HG03159 (cell line): ENCODE data around the gene CCT8L2.
"Not testable (repeated sequence)": the region's sequence is repeated elsewhere in the genome, so short reads cannot be mapped to it uniquely, and the experiment has no call there.

Experiments used
- ATAC-seq: cut with Tn5 transposase; IDR thresholded peaks from one replicate; pipeline ENCODE4 v1.9.1; 2021; ENCODE audit warnings: mild to moderate bottlenecking, moderate library complexity; ENCODE audit not compliant: unreplicated experiment

The CCT8L2 gene

DNA sequence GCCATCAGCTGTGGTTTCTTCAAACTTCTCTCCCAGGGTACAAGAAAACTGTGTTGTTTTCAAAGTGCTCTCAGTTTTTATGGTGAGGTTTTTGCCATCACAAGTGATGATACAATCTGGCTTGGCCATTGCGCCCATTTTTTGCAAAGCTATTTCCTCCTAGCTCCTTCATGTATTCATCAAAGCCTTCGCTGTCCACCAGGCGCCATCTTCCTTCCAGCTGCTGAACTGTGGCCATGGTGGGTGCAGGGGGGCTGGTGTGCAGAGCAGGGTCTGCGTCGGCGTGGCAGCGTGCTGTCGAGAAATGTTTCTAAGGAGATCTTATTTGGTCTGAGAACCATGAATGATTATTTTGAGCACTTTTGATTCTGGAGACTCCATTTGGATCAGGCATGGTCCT is 2.6 kb upstream of the CCT8L2 start:
- not testable (repeated sequence) for ATAC-seq

DNA sequence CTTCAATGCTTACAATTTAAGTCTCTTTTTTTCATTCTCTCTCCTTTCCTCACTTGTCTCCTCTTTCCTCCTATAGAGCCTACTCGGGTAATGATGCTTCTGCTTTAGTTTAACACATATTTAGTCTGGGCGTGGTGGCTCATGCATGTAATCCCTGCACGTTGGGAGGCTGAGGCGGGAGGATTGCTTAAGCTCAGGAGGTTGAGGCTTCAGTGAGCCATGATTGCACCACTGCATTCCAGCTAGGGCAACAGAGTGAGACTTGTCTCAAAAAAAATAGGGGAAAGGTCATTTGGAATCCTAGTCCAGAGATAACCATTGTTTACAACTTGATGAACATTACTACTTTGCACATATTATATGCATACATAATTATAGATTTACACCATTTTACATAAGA is 1.4 kb upstream of the CCT8L2 start:
- ATAC-seq: no peak

GRCh38 chr22:16592231-16592630 is 379 bp downstream of the CCT8L2 start:
- ATAC-seq: not testable (repeated sequence)

GRCh38 chr22:16591136-16591535 is 1.5 kb downstream of the CCT8L2 start:
- ATAC-seq: not testable (repeated sequence)

GRCh38 chr22:16586991-16587390 is 5.6 kb downstream of the CCT8L2 start:
- no peak for ATAC-seq

GRCh38 chr22:16586170-16586569 is 6.4 kb downstream of the CCT8L2 start:
- ATAC-seq: no peak

DNA sequence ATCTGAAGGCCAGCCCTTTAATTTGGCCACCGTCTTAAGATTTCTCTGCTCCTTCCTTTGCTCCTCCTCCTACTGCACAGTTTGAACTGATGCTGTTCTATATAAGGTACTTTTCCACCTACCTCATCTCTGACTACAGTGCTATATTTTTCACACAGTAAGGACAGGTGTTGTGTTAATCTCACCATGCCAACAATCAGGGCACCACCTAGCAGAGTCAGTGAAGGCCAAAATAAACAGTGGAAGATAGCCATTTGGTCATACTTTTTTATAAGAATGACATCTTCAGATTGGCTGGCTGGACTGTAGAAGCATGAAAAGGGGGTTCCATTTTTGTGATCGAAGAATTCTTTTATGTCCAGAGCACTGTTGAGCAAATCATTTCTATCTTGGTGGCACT is 11.7 kb downstream of the CCT8L2 start:
- not testable (repeated sequence) for ATAC-seq

- not testable (repeated sequence) for ATAC-seq
Observed at GRCh38 chr22:16569240-16569834, 23.3 kb downstream of the CCT8L2 start.

DNA sequence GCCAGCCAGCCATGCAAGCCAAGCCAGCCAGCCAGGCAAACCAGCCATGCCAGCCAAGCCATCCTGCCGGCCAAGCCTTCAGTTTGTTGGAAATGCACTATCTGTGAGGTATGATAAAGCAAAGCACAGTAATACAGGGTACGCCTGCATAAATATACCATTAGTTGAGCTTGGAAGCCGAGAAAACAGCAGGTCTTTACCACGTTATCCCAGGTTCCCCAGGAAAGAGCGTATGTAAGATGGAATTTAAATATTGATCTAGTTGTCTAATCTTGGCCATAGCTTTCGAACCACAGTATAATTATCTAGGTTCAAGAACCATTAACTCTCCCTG is 24.2 kb downstream of the CCT8L2 start:
- ATAC-seq: no peak

DNA sequence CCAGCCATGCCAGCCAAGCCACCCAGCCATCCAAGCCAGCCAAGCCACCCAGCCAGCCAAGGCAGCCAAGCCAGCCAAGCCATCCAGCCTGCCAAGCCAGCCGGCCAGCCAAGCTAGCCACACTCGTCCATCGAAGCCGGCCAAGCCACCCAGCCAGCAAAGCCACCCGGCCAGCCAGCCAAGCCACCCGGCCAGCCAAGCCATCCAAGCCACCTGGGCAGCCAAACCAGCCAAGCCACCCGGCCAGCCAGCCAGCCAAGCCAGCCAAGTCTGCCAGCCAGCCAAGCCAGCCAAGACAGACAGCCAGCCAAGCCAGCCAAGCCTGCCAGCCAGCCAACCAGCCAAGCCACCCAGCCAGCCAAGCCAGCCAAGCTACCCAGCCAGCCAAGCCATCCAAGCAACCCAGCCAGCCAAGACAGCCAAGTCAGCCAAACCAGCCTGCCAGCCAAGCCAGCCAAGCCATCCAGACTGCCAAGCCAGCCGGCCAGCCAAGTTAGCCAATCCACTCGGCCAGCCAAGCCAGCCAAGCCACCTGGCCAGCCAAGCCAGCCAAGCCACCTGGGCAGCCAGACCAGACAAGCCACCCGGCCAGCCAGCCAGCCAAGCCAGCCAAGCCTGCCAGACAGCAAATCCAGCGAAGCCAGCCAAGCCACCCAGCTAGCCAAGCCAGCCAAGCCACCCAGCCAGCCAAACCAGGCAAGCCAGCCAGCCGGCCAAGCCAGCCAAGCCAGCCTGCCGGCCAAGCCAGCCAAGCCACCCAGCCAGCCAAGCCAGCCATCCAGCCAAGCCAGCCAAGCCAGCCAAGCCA is 24.8 kb downstream of the CCT8L2 start:
- ATAC-seq: not testable (repeated sequence)

DNA sequence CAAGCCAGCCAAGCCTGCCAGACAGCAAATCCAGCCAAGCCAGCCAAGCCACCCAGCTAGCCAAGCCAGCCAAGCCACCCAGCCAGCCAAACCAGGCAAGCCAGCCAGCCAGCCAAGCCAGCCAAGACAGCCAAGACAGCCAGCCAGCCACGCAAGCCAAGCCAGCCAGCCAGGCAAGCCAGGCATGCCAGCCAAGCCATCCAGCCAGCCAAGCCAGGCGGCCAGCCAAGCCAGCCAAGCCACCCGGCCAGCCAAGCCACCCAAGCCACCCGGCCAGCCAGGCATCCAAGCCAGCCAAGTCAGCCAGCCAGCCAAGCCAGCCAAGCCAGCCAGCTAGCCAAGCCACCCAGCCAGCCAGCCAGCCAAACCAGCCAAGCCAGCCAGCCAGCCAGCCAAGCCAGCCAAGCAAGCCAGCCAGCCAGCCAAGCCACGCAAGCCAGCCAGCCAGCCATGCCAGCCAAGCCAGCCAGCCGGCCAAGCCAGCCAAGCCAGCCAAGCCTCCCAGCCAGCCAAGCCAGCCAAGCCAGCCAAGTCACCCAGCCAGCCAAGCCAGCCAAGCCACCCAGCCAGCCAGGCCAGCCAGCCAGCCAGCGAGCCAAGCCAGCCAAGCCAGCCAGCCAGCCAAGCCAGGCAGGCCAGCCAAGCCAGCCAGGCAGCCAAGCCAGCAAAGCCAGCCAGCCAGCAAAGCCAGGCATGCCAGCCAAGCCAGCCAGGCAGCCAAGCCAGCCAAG is 26.0 kb downstream of the CCT8L2 start:
- not testable (repeated sequence) for ATAC-seq

DNA sequence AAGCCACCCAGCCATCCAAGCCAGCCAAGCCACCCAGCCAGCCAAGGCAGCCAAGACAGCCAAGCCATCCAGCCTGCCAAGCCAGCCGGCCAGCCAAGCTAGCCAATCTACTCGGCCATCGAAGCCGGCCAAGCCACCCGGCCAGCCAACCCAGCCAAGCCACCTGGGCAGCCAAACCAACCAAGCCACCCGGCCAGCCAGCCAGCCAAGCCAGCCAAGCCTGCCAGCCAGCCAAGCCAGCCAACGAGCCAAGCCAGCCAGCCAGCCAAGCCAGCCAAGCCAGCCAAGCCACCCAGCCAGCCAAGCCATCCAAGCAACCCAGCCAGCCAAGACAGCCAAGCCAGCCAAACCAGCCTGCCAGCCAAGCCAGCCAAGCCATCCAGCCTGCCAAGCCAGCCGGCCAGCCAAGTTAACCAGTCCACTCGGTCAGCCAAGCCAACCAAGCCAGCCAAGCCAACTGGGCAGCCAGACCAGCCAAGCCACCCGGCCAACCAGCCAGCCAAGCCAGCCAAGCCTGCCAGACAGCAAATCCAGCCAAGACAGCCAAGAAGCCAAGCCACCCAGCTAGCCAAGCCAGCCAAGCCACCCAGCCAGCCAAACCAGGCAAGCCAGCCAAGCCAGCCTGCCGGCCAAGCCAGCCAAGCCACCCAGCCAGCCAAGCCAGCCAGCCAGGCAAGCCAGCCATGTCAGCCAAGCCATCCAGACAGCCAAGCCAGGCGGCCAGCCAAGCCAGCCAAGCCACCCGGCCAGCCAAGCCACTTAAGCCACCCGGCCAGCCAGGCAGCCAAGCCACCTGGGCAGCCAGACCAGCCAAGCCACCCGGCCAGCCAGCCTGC is 26.8 kb downstream of the CCT8L2 start:
- not testable (repeated sequence) for ATAC-seq

GRCh38 chr22:16564837-16565584 is 27.6 kb downstream of the CCT8L2 start:
- ATAC-seq: not testable (repeated sequence)

DNA sequence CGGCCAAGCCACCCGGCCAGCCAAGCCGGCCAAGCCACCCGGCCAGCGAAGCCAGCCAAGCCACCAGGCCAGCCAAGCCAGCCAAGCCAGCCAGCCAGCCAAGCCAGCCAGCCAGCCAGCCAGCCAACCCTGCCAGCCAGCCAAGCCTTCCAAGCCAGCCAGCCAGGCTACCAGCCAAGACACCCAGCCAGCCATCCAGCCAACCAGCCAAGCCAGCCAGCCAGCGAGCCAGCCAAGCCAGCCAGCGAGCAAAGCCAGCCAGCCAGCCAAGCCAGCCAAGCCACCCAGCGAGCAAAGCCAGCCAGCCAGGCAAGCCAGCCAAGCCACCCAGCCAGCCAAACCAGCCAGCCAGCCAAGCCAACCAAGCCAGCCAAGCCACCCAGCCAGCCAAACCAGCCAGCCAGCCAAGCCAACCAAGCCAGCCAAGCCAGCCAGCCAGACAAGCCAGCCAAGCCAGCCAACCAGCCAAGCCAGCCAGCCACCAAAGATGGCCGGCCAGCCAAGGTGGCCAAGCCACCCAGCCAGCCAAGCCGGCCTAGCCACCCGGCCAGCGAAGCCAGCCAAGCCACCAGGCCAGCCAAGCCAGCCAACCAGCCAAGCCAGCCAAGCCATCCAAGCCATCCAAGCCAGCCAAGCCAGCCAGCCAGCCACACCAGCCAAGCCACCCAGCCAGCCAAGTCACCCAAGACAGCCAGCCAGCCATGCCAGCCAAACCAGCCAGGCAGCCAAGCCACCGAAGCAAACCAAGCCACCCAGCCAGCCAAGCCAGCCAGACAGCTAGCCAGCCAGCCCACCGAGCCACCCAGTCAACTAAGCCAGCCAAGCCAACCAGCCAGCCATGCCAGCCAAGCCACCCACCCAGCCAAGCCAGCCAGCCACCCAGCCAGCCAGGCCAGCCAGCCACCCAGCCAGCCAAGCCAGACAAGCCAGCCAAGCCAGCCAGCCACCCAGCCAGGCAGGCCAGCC is 28.8 kb downstream of the CCT8L2 start:
- ATAC-seq: no peak

DNA sequence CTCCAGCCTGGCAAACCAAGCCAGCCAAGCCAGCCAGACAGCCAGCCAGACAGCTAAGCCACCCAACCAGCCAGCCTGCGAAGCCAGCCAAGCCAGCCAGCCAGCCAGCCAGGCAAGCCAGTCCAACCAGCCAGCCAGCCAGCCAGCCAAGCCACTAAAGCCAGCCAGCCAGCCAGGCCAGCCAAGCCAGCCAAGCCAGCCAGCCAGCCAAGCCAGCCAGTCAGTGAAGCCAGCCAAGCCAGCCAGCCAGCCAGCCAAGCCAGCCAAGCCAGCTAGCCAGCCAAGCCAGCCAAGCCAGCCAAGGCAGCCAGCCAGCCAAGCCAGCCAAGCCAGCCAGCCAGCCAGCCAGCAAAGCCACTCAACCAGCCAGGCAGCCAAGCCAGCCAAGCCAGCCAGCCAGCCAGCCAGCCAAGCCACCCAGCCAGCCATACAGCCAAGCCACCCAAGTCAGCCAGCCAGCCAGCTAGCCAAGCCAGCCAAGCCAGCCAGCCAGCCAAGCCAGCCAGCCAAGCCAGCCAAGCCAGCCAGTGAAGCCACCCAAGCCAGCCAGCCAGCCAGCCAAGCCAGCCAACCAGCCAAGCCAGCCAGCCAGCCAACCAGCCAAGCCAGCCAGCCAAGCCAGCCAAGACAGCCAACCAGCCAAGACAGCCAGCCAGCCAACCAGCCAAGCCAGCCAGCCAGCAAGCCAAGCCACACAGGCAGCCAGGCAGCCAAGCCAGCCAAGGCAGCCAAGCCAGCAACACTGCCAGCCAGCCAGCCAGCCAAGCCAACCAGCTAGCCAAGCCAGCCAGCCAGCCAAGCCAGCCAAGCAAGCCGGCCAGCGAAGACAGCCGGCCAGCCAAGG is 29.7 kb downstream of the CCT8L2 start:
- no peak for ATAC-seq

DNA sequence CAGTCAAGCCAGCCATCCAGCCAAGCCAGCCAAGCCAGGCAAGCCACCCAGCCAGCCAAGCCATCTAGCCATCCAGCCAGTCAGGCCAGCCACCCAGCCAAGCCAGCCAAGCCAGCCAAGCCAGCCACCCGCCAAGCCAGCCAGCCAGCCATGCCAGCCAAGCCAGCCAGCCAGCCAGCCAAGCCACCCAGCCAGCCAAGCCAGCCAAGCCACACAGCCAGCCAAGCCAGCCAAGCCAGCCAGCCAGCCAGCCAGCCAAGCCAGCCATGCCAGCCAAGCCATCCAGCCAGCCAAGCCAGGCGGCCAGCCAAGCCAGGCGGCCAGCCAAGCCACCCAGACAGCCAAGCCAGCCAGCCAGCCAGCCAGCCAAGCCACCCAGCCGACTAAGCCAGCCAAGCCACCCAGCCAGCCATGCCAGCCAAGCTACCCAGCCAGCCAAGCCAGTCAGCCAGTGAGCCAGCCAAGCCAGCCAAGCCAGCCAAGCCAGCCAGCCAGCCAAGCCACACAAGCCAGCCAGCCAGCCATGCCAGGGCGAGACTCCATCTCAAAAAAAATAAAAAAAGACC is 31.4 kb downstream of the CCT8L2 start:
- not testable (repeated sequence) for ATAC-seq

- ATAC-seq: not testable (repeated sequence)
Observed at GRCh38 chr22:16560651-16561050, 32.0 kb downstream of the CCT8L2 start.

- ATAC-seq: not testable (repeated sequence)
Observed at GRCh38 chr22:16559996-16560395, 32.6 kb downstream of the CCT8L2 start.
